Esophagus muscularis mucosa (tissue), 4 donors: ENCODE results near the gene MTHFD2. TPM values are rescaled to one million over a fixed set of nuclear protein-coding genes. Genes with fewer than 3 reads are reported as not detected.

ENCODE experiments used
- DNase-seq: peaks from one replicate; pipeline ENCODE4 v3.0.0-alpha.2; 2017; ENCODE audit errors: extremely low spot score
- H3K27ac ChIP-seq, 4 donors: fragments of 200-600 bp; sonication (generic); replicated peaks in 1 of 4; 1 replicate in 3 of 4; 2 replicates in 1 of 4; pipeline ENCODE4 v1.5.1; 2016 to 2019; ENCODE audit warnings: mild to moderate bottlenecking in 1 of 4
- H3K27me3 ChIP-seq, 4 donors: fragments of 200-600 bp; sonication (generic); one replicate each; pipeline versions ENCODE4 v1.5.1 to v1.6.0; 2016 to 2019
- H3K36me3 ChIP-seq, 4 donors: fragments of 200-600 bp; sonication (generic); one replicate each; pipeline ENCODE4 v1.5.1; 2016 to 2019
- H3K4me1 ChIP-seq, 4 donors: fragments of 200-600 bp; sonication (generic); one replicate each; pipeline ENCODE4 v1.5.1; 2016 to 2019
- H3K4me3 ChIP-seq, 4 donors: fragments of 200-600 bp; sonication (generic); 1 replicate in 2 of 4; 2 replicates in 2 of 4; pipeline ENCODE4 v1.5.1; 2016 to 2019; ENCODE audit warnings: mild to moderate bottlenecking in 4 of 4, moderate library complexity in 1 of 4
- H3K9me3 ChIP-seq, 4 donors: fragments of 200-600 bp; sonication (generic); 1 replicate in 3 of 4; 2 replicates in 1 of 4; pipeline ENCODE4 v1.5.1; 2016 to 2019
- EP300 ChIP-seq: sonication (generic); formaldehyde crosslinking; IDR thresholded peaks from one replicate; pipeline ENCODE4 v1.6.1; 2017; ENCODE audit warnings: antibody characterized with exemption
- POLR2A ChIP-seq: fragments of 450-650 bp; IDR thresholded peaks from one replicate; pipeline ENCODE4 v1.6.1; 2017; ENCODE audit warnings: antibody characterized with exemption, moderate library complexity, mild to moderate bottlenecking, low read depth
- POLR2AphosphoS5 ChIP-seq, 2 donors: sonication (generic); formaldehyde crosslinking; IDR thresholded peaks; one replicate each; pipeline ENCODE4 v1.6.1; 2017; ENCODE audit warnings: antibody characterized with exemption in 2 of 2
- WGBS: methylation state at CpG from one replicate; pipeline ENCODE4 v1.1.5; 2018; 5-methylcytosine and 5-hydroxymethylcytosine counted together
- intact Hi-C: fragments of 100-400 bp; cut with DNase I; formaldehyde crosslinking; loops from one replicate; pipeline ENCODE4 v1.15.1; 2023
- total RNA-seq, 4 donors: library from RNA; depleted of rRNA; stranded (reverse); fragments of >200 nt; gene quantifications; one replicate each; pipeline versions ENCODE4 v1.1.0 to v1.2.1, GENCODE V29; 2016
- TF ChIP-seq, protein P1 (sequence below), 3 experiments: fragments of 200-600 bp in 2 of 3; fragments of 450-650 bp in 1 of 3; sonication (generic) in 2 of 3; IDR thresholded peaks; one replicate each; pipeline ENCODE4 v1.5.1; 2017 to 2019; ENCODE audit warnings: antibody characterized with exemption in 3 of 3, mild to moderate bottlenecking in 2 of 3, moderate library complexity in 1 of 3

MTHFD2 gene
- total RNA-seq, 4 donors from 2014 or later = 22.0 to 80.8 (median 43.5) TPM

DNA sequence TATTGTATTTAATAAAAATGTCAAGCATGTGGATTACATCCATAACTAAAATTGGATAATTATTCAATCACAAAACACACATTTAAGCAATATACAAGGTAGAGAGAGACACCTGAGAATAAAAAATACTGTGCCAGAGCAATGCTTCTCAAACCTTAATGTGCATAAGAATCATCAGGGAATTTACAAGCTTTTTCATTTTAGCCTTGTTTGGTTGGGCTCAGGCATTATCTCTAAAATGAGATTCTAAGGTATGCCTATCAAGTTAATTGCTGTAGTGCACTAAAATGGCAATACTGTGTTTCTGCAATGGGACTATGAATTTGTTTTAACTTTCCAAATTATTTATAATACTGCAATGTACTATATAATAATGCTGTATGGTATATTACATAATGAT lies 20.7 kb upstream of the MTHFD2 start:
- no peaks in the 10 kb centered on the region for H3K27me3 ChIP-seq
- peak overlapping the region; percentile 93 to 98 (median 96) for H3K27ac ChIP-seq
- no peak for DNase-seq
- no peaks in the 10 kb centered on the region for H3K36me3 ChIP-seq
- H3K4me3 ChIP-seq = peak overlapping the region; percentile 86 to 94 (median 89)
- H3K4me1 ChIP-seq = peaks cover 36 to 56% (median 50%) of the 10 kb centered on the region in 4 donors
- H3K9me3 ChIP-seq = no peaks in the 10 kb centered on the region
- TF ChIP-seq POLR2A (no peak), EP300 (no peak), POLR2AphosphoS5 (IDR thresholded peaks at IDR 0.05) (no peak)
- TF ChIP-seq, protein P1, sequence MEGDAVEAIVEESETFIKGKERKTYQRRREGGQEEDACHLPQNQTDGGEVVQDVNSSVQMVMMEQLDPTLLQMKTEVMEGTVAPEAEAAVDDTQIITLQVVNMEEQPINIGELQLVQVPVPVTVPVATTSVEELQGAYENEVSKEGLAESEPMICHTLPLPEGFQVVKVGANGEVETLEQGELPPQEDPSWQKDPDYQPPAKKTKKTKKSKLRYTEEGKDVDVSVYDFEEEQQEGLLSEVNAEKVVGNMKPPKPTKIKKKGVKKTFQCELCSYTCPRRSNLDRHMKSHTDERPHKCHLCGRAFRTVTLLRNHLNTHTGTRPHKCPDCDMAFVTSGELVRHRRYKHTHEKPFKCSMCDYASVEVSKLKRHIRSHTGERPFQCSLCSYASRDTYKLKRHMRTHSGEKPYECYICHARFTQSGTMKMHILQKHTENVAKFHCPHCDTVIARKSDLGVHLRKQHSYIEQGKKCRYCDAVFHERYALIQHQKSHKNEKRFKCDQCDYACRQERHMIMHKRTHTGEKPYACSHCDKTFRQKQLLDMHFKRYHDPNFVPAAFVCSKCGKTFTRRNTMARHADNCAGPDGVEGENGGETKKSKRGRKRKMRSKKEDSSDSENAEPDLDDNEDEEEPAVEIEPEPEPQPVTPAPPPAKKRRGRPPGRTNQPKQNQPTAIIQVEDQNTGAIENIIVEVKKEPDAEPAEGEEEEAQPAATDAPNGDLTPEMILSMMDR (IDR thresholded peaks at IDR 0.05) = no peak
- intact Hi-C loops = no loop called here

DNA sequence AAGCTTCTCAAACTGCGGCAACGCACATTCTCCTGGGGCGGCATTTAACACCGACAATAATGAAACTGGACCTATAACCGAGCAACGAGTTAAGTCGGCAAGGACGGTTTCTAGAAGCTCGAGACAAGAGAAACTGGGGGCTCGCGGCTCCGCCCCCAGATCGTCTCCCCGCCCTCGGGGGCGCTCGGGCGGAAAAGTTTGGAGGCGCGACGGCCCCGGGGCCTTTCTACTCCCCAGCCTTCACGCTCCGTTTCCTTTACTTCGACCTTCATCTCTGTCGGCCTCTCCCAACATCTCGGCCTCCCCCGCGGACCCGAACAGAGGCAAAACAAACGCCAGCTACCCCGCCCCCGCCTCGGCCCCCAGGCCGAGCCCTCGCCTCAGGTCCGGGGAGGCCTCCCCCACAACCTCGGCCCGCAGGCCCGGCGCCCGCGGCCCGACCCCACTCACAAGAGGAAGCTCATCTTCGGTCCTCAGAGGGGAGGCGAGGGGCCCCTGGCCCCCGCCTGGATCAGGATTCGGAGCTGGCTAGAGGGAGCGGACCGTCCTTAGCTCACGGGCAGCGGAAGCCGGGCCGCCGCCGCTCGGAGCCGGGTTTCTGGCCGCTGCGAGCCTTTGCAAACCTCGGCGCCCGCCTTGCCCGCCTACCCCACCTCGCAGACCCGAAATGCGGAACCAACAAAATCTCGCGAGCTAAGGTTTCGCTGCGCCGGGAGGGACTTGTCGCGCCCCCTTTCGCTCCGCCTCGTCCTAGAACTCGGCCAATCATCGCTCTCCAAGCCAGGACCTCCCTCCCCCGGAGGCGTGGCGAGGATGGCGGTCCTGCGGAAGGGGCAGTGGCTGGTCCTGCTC lies 20.0 kb upstream of the MTHFD2 start, which contains the start of gene MOB1A:
TSS of gene MOB1A (minus strand) at position 669 of the 852 bp plus-strand sequence. CDS start at position 464, 205 bp downstream.
- Histone ChIP-seq H3K4me1 (peaks cover 34 to 50% (median 47%) of the 10 kb centered on the region in 4 donors), H3K4me3 (peak within 1 kb of the TSS; percentile 86 to 94 (median 89)), H3K27me3 (no peaks in the 10 kb centered on the region), H3K36me3 (no peaks in the 10 kb centered on the region), H3K27ac (peak within 1 kb of the TSS; percentile 93 to 98 (median 96)), H3K9me3 (no peaks in the 10 kb centered on the region)
- TF ChIP-seq POLR2AphosphoS5 (IDR thresholded peaks at IDR 0.05) (peak; percentile 94 to 96), POLR2A (peak; percentile 66), EP300 (no peak)
- TF ChIP-seq, protein P1 (IDR thresholded peaks at IDR 0.05) = no peak
- peak; percentile 99 for DNase-seq
- WGBS = under 1% methylated on average over 39 of the region's 84 CpGs
- intact Hi-C loops = no loop called here

DNA sequence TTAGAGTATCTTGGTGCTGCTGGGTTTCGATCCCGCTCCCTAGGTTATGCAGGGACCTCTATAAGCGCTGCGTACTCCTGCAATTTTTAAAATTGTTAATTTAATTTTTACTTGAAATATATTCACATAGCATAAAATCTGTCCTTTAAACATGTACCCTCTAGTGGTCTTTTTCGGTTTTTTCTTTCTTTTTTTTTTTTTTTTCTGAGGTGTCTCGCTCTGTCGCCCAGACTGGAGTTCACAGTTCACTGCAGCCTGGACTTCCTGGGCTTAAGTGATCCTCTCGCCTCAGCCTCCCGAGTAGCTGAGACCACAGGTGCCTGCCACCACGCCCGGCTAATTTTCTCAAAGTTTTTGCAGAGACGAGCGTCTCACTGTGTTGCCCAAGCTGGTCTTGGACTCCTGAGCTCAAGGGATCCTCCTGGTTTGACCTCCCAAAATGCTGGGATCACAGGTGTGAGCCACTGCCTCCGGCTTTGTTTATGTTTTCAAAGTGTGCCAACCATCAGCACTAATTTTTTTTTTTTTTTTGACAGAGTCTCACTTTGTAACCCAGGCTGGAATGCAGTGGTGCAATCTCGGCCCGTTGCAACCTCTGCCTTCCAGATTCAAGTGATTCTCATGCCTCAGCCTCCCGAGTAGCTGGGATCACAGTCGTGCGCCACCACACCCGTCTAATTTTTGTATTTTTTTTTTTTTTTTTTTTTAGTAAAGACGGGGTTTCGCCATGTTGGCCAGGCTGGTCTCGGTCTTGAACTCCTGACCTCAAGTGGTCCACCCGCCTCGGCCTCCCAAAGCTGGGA lies 19.2 kb upstream of the MTHFD2 start:
- H3K4me1 ChIP-seq = peaks cover 34 to 45% (median 42%) of the 10 kb centered on the region in 4 donors
- peak overlapping the region; percentile 93 to 98 (median 96) for H3K27ac ChIP-seq
- TF ChIP-seq, protein P1 (IDR thresholded peaks at IDR 0.05) = peak in 2 of 3 experiments; percentile 20 to 44
- no peak for TF ChIP-seq POLR2A
- intact Hi-C loops = no loop called here
- DNase-seq = no peak
- H3K27me3 ChIP-seq = no peaks in the 10 kb centered on the region
- peak overlapping the region; percentile 86 to 94 (median 89) for H3K4me3 ChIP-seq
- H3K36me3 ChIP-seq = no peaks in the 10 kb centered on the region
- WGBS = 51% methylated on average over 25 of the region's 25 CpGs
- no peaks in the 10 kb centered on the region for H3K9me3 ChIP-seq

DNA sequence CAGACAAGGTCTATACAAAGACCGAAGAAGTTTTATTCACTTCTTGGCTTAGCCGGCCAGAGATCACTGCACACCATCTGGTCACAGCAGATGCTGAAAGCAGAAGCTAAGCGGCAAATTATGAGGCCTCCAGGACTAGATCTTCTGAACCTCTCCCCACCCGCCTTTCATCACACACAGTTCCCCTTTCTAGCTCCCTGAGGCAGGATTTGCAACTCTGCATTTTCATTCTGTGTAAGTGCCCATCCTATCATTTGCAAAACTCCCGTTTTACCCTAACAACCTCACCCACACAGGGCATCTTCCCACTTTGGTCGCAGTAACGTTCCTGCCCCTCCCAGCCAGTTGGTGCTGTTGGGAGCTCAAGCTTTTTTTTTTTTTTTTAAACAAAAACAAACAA lies 16.7 kb upstream of the MTHFD2 start:
- peaks cover 16 to 20% (median 17%) of the 10 kb centered on the region in 4 donors for H3K4me1 ChIP-seq
- no peaks in the 10 kb centered on the region for H3K9me3 ChIP-seq
- H3K27me3 ChIP-seq = no peaks in the 10 kb centered on the region
- intact Hi-C loops = no loop called here
- H3K36me3 ChIP-seq = no peaks in the 10 kb centered on the region
- peak overlapping the region in 1 of 4 donors; percentile 42 for H3K27ac ChIP-seq
- H3K4me3 ChIP-seq = no peak overlapping the region
- whole genome bisulfite sequencing = 52% methylated on average over 7 of the region's 7 CpGs
- no peak for DNase-seq
- TF ChIP-seq POLR2AphosphoS5 (IDR thresholded peaks at IDR 0.05) (no peak), EP300 (no peak)

DNA sequence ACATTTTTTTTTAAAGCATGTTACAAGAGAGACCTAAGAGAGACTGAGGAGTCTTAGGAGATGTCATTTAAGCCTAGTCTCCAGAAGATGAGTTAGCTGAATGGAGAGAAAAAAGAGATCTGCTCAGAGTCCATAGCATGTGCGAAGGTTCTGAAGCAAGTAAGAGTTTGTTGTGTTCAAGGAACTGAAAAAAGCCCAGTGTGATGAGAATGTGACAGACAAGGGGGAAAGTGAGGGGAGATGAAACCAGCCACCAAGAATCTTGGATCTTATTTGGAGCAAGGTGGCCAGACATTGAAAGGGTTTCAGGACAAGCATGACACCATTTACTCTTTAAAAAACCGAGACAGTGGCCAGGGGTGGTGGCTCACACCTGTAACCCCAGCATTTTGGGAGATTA lies 14.5 kb upstream of the MTHFD2 start:
- H3K27ac ChIP-seq = no peak overlapping the region
- H3K9me3 ChIP-seq = no peaks in the 10 kb centered on the region
- H3K27me3 ChIP-seq = no peaks in the 10 kb centered on the region
- no peaks in the 10 kb centered on the region for H3K36me3 ChIP-seq
- intact Hi-C loops = no loop called here
- H3K4me1 ChIP-seq = peaks cover 5 to 15% (median 10%) of the 10 kb centered on the region in 4 donors
- DNase-seq = no peak
- WGBS = 92% methylated on average over 2 of the region's 2 CpGs
- H3K4me3 ChIP-seq = no peak overlapping the region
- TF ChIP-seq, protein P1 (IDR thresholded peaks at IDR 0.05) = no peak
- TF ChIP-seq POLR2A (no peak), POLR2AphosphoS5 (IDR thresholded peaks at IDR 0.05) (no peak), EP300 (no peak)
